Measurements from ENCODE around the gene PSMD3.

Gene PSMD3

GRCh38 chr17:39962642-39963220 is 17.9 kb upstream of the PSMD3 start, which contains the start of gene GSDMA:
GSDMA (plus strand) TSS chr17:39963004; CDS start chr17:39965688, 2,684 bp downstream.
- no peak for DNase-seq

- DNase-seq: no peak
Measured at GRCh38 chr17:39963829-39964228, 16.8 kb upstream of the PSMD3 start.

GRCh38 chr17:39965017-39965699 is 15.4 kb upstream of the PSMD3 start:
- no peak for DNase-seq

GRCh38 chr17:39966771-39967170 is 13.8 kb upstream of the PSMD3 start:
- DNase-seq: no peak

GRCh38 chr17:39968761-39969160 is 11.8 kb upstream of the PSMD3 start:
- DNase-seq: no peak

- no peak for DNase-seq
Measured at GRCh38 chr17:39969375-39969774, 11.2 kb upstream of the PSMD3 start.

- DNase-seq: no peak
Measured at GRCh38 chr17:39970157-39970692, 10.4 kb upstream of the PSMD3 start.

- DNase-seq: no peak
Measured at GRCh38 chr17:39971076-39971603, 9.5 kb upstream of the PSMD3 start.

- DNase-seq: no peak
Measured at GRCh38 chr17:39972271-39972670, 8.3 kb upstream of the PSMD3 start.

- no peak for DNase-seq
Measured at GRCh38 chr17:39973496-39973895, 7.1 kb upstream of the PSMD3 start.

GRCh38 chr17:39974433-39974832 is 6.2 kb upstream of the PSMD3 start:
- DNase-seq: no peak

- no peak for DNase-seq
Measured at GRCh38 chr17:39975801-39976200, 4.8 kb upstream of the PSMD3 start.

GRCh38 chr17:39979016-39979670 is 1.5 kb upstream of the PSMD3 start:
- no peak for DNase-seq

- DNase-seq: peak; percentile 42
Measured at GRCh38 chr17:39979893-39980350, 685 bp upstream of the PSMD3 start.

GRCh38 chr17:39981207-39981741 is 667 bp downstream of the PSMD3 start:
- no peak for DNase-seq

- DNase-seq: no peak
Measured at GRCh38 chr17:39981766-39982375, 1.3 kb downstream of the PSMD3 start.

- DNase-seq: no peak
Measured at GRCh38 chr17:39988206-39988810, 7.7 kb downstream of the PSMD3 start.

- no peak for DNase-seq
Measured at GRCh38 chr17:39994448-39994847, 13.8 kb downstream of the PSMD3 start.

GRCh38 chr17:39995438-39995837 is 14.8 kb downstream of the PSMD3 start:
- no peak for DNase-seq

GRCh38 chr17:39996162-39996561 is 15.6 kb downstream of the PSMD3 start:
- DNase-seq: no peak

- DNase-seq: no peak
Measured at GRCh38 chr17:39996800-39997199, 16.2 kb downstream of the PSMD3 start.

- no peak for DNase-seq
Measured at GRCh38 chr17:39997543-39997942, 16.9 kb downstream of the PSMD3 start.
